Germinal center (tissue), 1 donor: ENCODE measurements around the gene ELOB.
A peak's percentile ranks its signal among the peaks of the same experiment; 100 is the strongest.

Experiments used
- DNase-seq: peaks from one replicate; pipeline ENCODE4 v3.0.0; 2012; ENCODE audit warnings: mixed read lengths, low spot score

ELOB gene

GRCh38 chr16:2768403-2769089 lies 8.5 kb downstream of the ELOB start:
- no peak for DNase-seq

- DNase-seq, result no peak
Observed at GRCh38 chr16:2767891-2768290, 9.2 kb downstream of the ELOB start.

GRCh38 chr16:2767140-2767731 lies 9.8 kb downstream of the ELOB start:
- no peak for DNase-seq

- no peak for DNase-seq
Observed at GRCh38 chr16:2766430-2767139, 10.5 kb downstream of the ELOB start.

- no peak for DNase-seq
Observed at GRCh38 chr16:2765462-2766404, 11.3 kb downstream of the ELOB start.

GRCh38 chr16:2764718-2765117 lies 12.4 kb downstream of the ELOB start:
- DNase-seq, result no peak

GRCh38 chr16:2763173-2763572 lies 13.9 kb downstream of the ELOB start:
- no peak for DNase-seq

- no peak for DNase-seq
Observed at GRCh38 chr16:2762711-2763110, 14.4 kb downstream of the ELOB start.

- DNase-seq, result no peak
Observed at GRCh38 chr16:2761886-2762583, 15.0 kb downstream of the ELOB start.

- no peak for DNase-seq
Observed at GRCh38 chr16:2761472-2761871, 15.6 kb downstream of the ELOB start.

GRCh38 chr16:2757344-2757743 lies 19.7 kb downstream of the ELOB start:
- DNase-seq, result no peak

GRCh38 chr16:2756288-2757015 lies 20.6 kb downstream of the ELOB start:
- DNase-seq, result no peak

GRCh38 chr16:2755158-2755557 lies 21.9 kb downstream of the ELOB start:
- no peak for DNase-seq

GRCh38 chr16:2753733-2754020 lies 23.4 kb downstream of the ELOB start:
- DNase-seq, result no peak

GRCh38 chr16:2752850-2753732 lies 24.0 kb downstream of the ELOB start:
- peak; percentile 83 for DNase-seq

GRCh38 chr16:2752035-2752849 lies 24.8 kb downstream of the ELOB start, which contains the start of gene SRRM2:
TSS of gene SRRM2 (plus strand) at chr16:2752638. CDS start at chr16:2756365, 3,727 bp downstream.
- DNase-seq, result peak; percentile 96

GRCh38 chr16:2751577-2752034 lies 25.5 kb downstream of the ELOB start:
- peak; percentile 86 for DNase-seq

- DNase-seq, result no peak
Observed at GRCh38 chr16:2749936-2750335, 27.1 kb downstream of the ELOB start.

GRCh38 chr16:2749476-2749875 lies 27.6 kb downstream of the ELOB start:
- DNase-seq, result no peak
